ENCODE data around the gene ASB5.
"Not testable (repeated sequence)": the region's sequence is repeated elsewhere in the genome, so short reads cannot be mapped to it uniquely, and the experiment has no call there.

Gene ASB5

GRCh38 chr4:176298664-176299063 lies 29.6 kb upstream of the ASB5 start:
- H3K27me3 ChIP-seq (ENCODE audit: low read depth, low read length), result no peaks in the 10 kb centered on the region
- no peak overlapping the region for H3K4me3 ChIP-seq (ENCODE audit: low read depth in 1 of 2, low read length in 2 of 2)
- H3K4me1 ChIP-seq (ENCODE audit: control insufficient read depth in 1 of 2, insufficient read depth in 2 of 2, low read length in 2 of 2), result peaks cover 0 to 4% of the 10 kb centered on the region in 2 donors
- H3K9me3 ChIP-seq (ENCODE audit: control insufficient read depth in 1 of 2, low read length in 2 of 2), result no peaks in the 10 kb centered on the region
- H3K27ac ChIP-seq (ENCODE audit: low read length), result no peak overlapping the region
- no peaks in the 10 kb centered on the region for H3K36me3 ChIP-seq (ENCODE audit: control insufficient read depth in 1 of 2, insufficient read depth in 2 of 2, low read length in 2 of 2)

GRCh38 chr4:176295907-176296306 lies 26.9 kb upstream of the ASB5 start:
- not testable (repeated sequence) for H3K27me3 ChIP-seq (ENCODE audit: low read depth, low read length); H3K9me3 ChIP-seq (ENCODE audit: control insufficient read depth in 1 of 2, low read length in 2 of 2); H3K36me3 ChIP-seq (ENCODE audit: control insufficient read depth in 1 of 2, insufficient read depth in 2 of 2, low read length in 2 of 2); H3K4me3 ChIP-seq (ENCODE audit: low read depth in 1 of 2, low read length in 2 of 2); H3K27ac ChIP-seq (ENCODE audit: low read length); H3K4me1 ChIP-seq (ENCODE audit: control insufficient read depth in 1 of 2, insufficient read depth in 2 of 2, low read length in 2 of 2)

- H3K27ac ChIP-seq (ENCODE audit: low read length), result no peak overlapping the region
- no peaks in the 10 kb centered on the region for H3K9me3 ChIP-seq (ENCODE audit: control insufficient read depth in 1 of 2, low read length in 2 of 2)
- no peaks in the 10 kb centered on the region for H3K4me1 ChIP-seq (ENCODE audit: control insufficient read depth in 1 of 2, insufficient read depth in 2 of 2, low read length in 2 of 2)
- H3K27me3 ChIP-seq (ENCODE audit: low read depth, low read length), result no peaks in the 10 kb centered on the region
- no peak overlapping the region for H3K4me3 ChIP-seq (ENCODE audit: low read depth in 1 of 2, low read length in 2 of 2)
- H3K36me3 ChIP-seq (ENCODE audit: control insufficient read depth in 1 of 2, insufficient read depth in 2 of 2, low read length in 2 of 2), result no peaks in the 10 kb centered on the region
Observed at GRCh38 chr4:176293660-176294059, 24.6 kb upstream of the ASB5 start.

GRCh38 chr4:176292920-176293319 lies 23.9 kb upstream of the ASB5 start:
- Histone ChIP-seq H3K4me1 (ENCODE audit: control insufficient read depth in 1 of 2, insufficient read depth in 2 of 2, low read length in 2 of 2) (no peaks in the 10 kb centered on the region), H3K36me3 (ENCODE audit: control insufficient read depth in 1 of 2, insufficient read depth in 2 of 2, low read length in 2 of 2) (no peaks in the 10 kb centered on the region), H3K9me3 (ENCODE audit: control insufficient read depth in 1 of 2, low read length in 2 of 2) (no peaks in the 10 kb centered on the region), H3K27me3 (ENCODE audit: low read depth, low read length) (no peaks in the 10 kb centered on the region), H3K27ac (ENCODE audit: low read length) (no peak overlapping the region), H3K4me3 (ENCODE audit: low read depth in 1 of 2, low read length in 2 of 2) (no peak overlapping the region)

GRCh38 chr4:176291748-176292147 lies 22.7 kb upstream of the ASB5 start:
- H3K27ac ChIP-seq (ENCODE audit: low read length), result no peak overlapping the region
- no peaks in the 10 kb centered on the region for H3K27me3 ChIP-seq (ENCODE audit: low read depth, low read length)
- H3K4me1 ChIP-seq (ENCODE audit: control insufficient read depth in 1 of 2, insufficient read depth in 2 of 2, low read length in 2 of 2), result peaks cover 0 to 3% of the 10 kb centered on the region in 2 donors
- no peaks in the 10 kb centered on the region for H3K9me3 ChIP-seq (ENCODE audit: control insufficient read depth in 1 of 2, low read length in 2 of 2)
- H3K36me3 ChIP-seq (ENCODE audit: control insufficient read depth in 1 of 2, insufficient read depth in 2 of 2, low read length in 2 of 2), result no peaks in the 10 kb centered on the region
- H3K4me3 ChIP-seq (ENCODE audit: low read depth in 1 of 2, low read length in 2 of 2), result no peak overlapping the region

- H3K4me3 ChIP-seq (ENCODE audit: low read depth in 1 of 2, low read length in 2 of 2), result no peak overlapping the region
- H3K9me3 ChIP-seq (ENCODE audit: control insufficient read depth in 1 of 2, low read length in 2 of 2), result no peaks in the 10 kb centered on the region
- H3K4me1 ChIP-seq (ENCODE audit: control insufficient read depth in 1 of 2, insufficient read depth in 2 of 2, low read length in 2 of 2), result peaks cover 0 to 5% of the 10 kb centered on the region in 2 donors
Observed at GRCh38 chr4:176290520-176290919, 21.5 kb upstream of the ASB5 start.

GRCh38 chr4:176289561-176289960 lies 20.5 kb upstream of the ASB5 start:
- Histone ChIP-seq H3K36me3 (ENCODE audit: control insufficient read depth in 1 of 2, insufficient read depth in 2 of 2, low read length in 2 of 2) (no peaks in the 10 kb centered on the region), H3K9me3 (ENCODE audit: control insufficient read depth in 1 of 2, low read length in 2 of 2) (no peaks in the 10 kb centered on the region), H3K27me3 (ENCODE audit: low read depth, low read length) (no peaks in the 10 kb centered on the region), H3K27ac (ENCODE audit: low read length) (no peak overlapping the region), H3K4me3 (ENCODE audit: low read depth in 1 of 2, low read length in 2 of 2) (no peak overlapping the region), H3K4me1 (ENCODE audit: control insufficient read depth in 1 of 2, insufficient read depth in 2 of 2, low read length in 2 of 2) (peaks cover 0 to 5% of the 10 kb centered on the region in 2 donors)

More at GRCh38 chr4:176290520-176290919, 21.5 kb upstream of the ASB5 start:
- Histone ChIP-seq H3K27me3 (ENCODE audit: low read depth, low read length) (no peaks in the 10 kb centered on the region), H3K36me3 (ENCODE audit: control insufficient read depth in 1 of 2, insufficient read depth in 2 of 2, low read length in 2 of 2) (no peaks in the 10 kb centered on the region), H3K27ac (ENCODE audit: low read length) (no peak overlapping the region)

- peaks cover 0 to 5% of the 10 kb centered on the region in 2 donors for H3K4me1 ChIP-seq (ENCODE audit: control insufficient read depth in 1 of 2, insufficient read depth in 2 of 2, low read length in 2 of 2)
- no peak overlapping the region for H3K27ac ChIP-seq (ENCODE audit: low read length)
- H3K9me3 ChIP-seq (ENCODE audit: control insufficient read depth in 1 of 2, low read length in 2 of 2), result no peaks in the 10 kb centered on the region
- no peak overlapping the region for H3K4me3 ChIP-seq (ENCODE audit: low read depth in 1 of 2, low read length in 2 of 2)
- no peaks in the 10 kb centered on the region for H3K36me3 ChIP-seq (ENCODE audit: control insufficient read depth in 1 of 2, insufficient read depth in 2 of 2, low read length in 2 of 2)
- no peaks in the 10 kb centered on the region for H3K27me3 ChIP-seq (ENCODE audit: low read depth, low read length)
Observed at GRCh38 chr4:176288020-176288419, 19.0 kb upstream of the ASB5 start.

GRCh38 chr4:176287546-176287945 lies 18.5 kb upstream of the ASB5 start:
- H3K9me3 ChIP-seq (ENCODE audit: control insufficient read depth in 1 of 2, low read length in 2 of 2), result no peaks in the 10 kb centered on the region

GRCh38 chr4:176286728-176287127 lies 17.7 kb upstream of the ASB5 start:
- Histone ChIP-seq H3K36me3 (ENCODE audit: control insufficient read depth in 1 of 2, insufficient read depth in 2 of 2, low read length in 2 of 2) (no peaks in the 10 kb centered on the region), H3K4me3 (ENCODE audit: low read depth in 1 of 2, low read length in 2 of 2) (no peak overlapping the region), H3K9me3 (ENCODE audit: control insufficient read depth in 1 of 2, low read length in 2 of 2) (no peaks in the 10 kb centered on the region), H3K27ac (ENCODE audit: low read length) (no peak overlapping the region), H3K4me1 (ENCODE audit: control insufficient read depth in 1 of 2, insufficient read depth in 2 of 2, low read length in 2 of 2) (peaks cover 0 to 5% of the 10 kb centered on the region in 2 donors), H3K27me3 (ENCODE audit: low read depth, low read length) (no peaks in the 10 kb centered on the region)

More at GRCh38 chr4:176287546-176287945, 18.5 kb upstream of the ASB5 start:
- H3K4me3 ChIP-seq (ENCODE audit: low read depth in 1 of 2, low read length in 2 of 2), result no peak overlapping the region
- no peaks in the 10 kb centered on the region for H3K36me3 ChIP-seq (ENCODE audit: control insufficient read depth in 1 of 2, insufficient read depth in 2 of 2, low read length in 2 of 2)
- no peak overlapping the region for H3K27ac ChIP-seq (ENCODE audit: low read length)
- no peaks in the 10 kb centered on the region for H3K27me3 ChIP-seq (ENCODE audit: low read depth, low read length)
- peaks cover 0 to 5% of the 10 kb centered on the region in 2 donors for H3K4me1 ChIP-seq (ENCODE audit: control insufficient read depth in 1 of 2, insufficient read depth in 2 of 2, low read length in 2 of 2)

- not testable (repeated sequence) for H3K27me3 ChIP-seq (ENCODE audit: low read depth, low read length); H3K36me3 ChIP-seq (ENCODE audit: control insufficient read depth in 1 of 2, insufficient read depth in 2 of 2, low read length in 2 of 2); H3K4me3 ChIP-seq (ENCODE audit: low read depth in 1 of 2, low read length in 2 of 2); H3K4me1 ChIP-seq (ENCODE audit: control insufficient read depth in 1 of 2, insufficient read depth in 2 of 2, low read length in 2 of 2); H3K27ac ChIP-seq (ENCODE audit: low read length); H3K9me3 ChIP-seq (ENCODE audit: control insufficient read depth in 1 of 2, low read length in 2 of 2)
Observed at GRCh38 chr4:176279560-176279959, 10.5 kb upstream of the ASB5 start.

GRCh38 chr4:176277162-176277904 lies 8.3 kb upstream of the ASB5 start:
- no peak overlapping the region for H3K27ac ChIP-seq (ENCODE audit: low read length)
- peak overlapping the region; percentile 14 to 17 for H3K4me3 ChIP-seq (ENCODE audit: low read depth in 1 of 2, low read length in 2 of 2)
- H3K4me1 ChIP-seq (ENCODE audit: control insufficient read depth in 1 of 2, insufficient read depth in 2 of 2, low read length in 2 of 2), result no peaks in the 10 kb centered on the region
- no peaks in the 10 kb centered on the region for H3K36me3 ChIP-seq (ENCODE audit: control insufficient read depth in 1 of 2, insufficient read depth in 2 of 2, low read length in 2 of 2)
- H3K9me3 ChIP-seq (ENCODE audit: control insufficient read depth in 1 of 2, low read length in 2 of 2), result no peaks in the 10 kb centered on the region
- no peaks in the 10 kb centered on the region for H3K27me3 ChIP-seq (ENCODE audit: low read depth, low read length)
